ENCODE measurements around the gene ZBTB25. TPM values are rescaled to one million over a fixed set of nuclear protein-coding genes. Genes with fewer than 3 reads are reported as not detected.
A peak's percentile ranks its signal among the peaks of the same experiment; 100 is the strongest.

Gene ZBTB25
- total and polyA plus RNA-seq, 2 experiments from 2014 or later = 3.6 to 12.5 TPM

DNA sequence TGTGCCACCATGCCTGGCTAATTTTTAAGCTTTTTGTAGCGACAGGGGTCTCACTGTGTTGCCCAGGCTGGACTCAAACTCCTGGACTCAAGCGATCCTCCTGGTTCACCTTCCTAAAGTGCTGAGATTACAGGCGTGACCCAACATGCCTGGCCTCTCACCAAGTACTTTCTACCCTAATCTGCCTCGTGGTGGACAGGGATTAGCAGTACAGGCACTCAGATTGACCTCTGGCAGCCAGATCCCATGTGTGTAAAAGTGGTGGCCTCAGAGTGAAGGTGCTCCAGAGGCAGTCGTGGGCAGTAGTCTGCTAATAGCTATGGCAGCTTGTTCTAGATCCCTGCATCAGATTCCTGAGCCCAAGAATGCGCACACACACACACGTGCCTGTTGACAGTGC, 84.6 kb downstream of the ZBTB25 start:
- Histone ChIP-seq H3K79me2 (ENCODE audit: insufficient read depth) (no peaks in the 10 kb centered on the region), H4K20me1 (ENCODE audit: insufficient read depth) (no peaks in the 10 kb centered on the region), H3K9me3 (ENCODE audit: low read depth) (no peaks in the 10 kb centered on the region), H3K27ac (no peak overlapping the region), H3K9me2 (ENCODE audit: insufficient read depth) (no peaks in the 10 kb centered on the region), H3K9ac (no peak overlapping the region), H3K4me2 (ENCODE audit: unreplicated experiment) (no peak overlapping the region), H3F3A (ENCODE audit: insufficient read depth) (peaks cover 2% of the 10 kb centered on the region; the same call in 1 of the 2 replicates), H3K4me1 (ENCODE audit: insufficient read depth) (peaks cover 16% of the 10 kb centered on the region), H3K36me3 (ENCODE audit: low read depth) (peaks cover 20% of the 10 kb centered on the region; the same call in 1 of the 2 replicates), H3K27me3 (replicated peaks; ENCODE audit: insufficient read depth) (no peaks in the 10 kb centered on the region), H3K4me3 (no peak overlapping the region), H2AFZ (no peak overlapping the region)
- no peak for DNase-seq
- in situ Hi-C loops (cut with MboI) = no loop called here
- TF ChIP-seq EZH2phosphoT487 (IDR thresholded peaks at IDR 0.05; ENCODE audit: insufficient read depth, low read depth) (no peak), EZH2 (IDR thresholded peaks at IDR 0.05; ENCODE audit: insufficient read depth, poor library complexity, severe bottlenecking) (no peak)
- 89 to 95% methylated on average over 7 of the region's 7 CpGs for WGBS, 2 experiments (ENCODE audit: low coverage in 1 of 2, low lambda C conversion rate in 2 of 2, missing lambda C conversion rate in 2 of 2)

DNA sequence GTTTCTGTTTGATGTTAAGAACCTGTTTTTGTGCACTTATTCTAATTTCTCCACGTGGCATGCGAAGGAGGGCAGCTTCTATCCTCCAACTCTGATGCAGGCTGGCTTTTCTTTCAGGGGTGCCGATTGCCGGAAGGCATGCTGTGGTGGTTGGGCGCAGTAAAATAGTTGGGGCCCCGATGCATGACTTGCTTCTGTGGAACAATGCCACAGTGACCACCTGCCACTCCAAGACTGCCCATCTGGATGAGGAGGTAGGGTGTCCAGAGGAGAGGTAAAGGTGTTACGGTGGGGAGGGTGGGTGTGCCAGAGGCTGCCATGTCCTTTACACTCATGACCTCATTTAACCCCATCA, 85.9 kb downstream of the ZBTB25 start:
- Histone ChIP-seq H3K27ac (no peak overlapping the region), H3K4me2 (ENCODE audit: unreplicated experiment) (no peak overlapping the region), H3K4me1 (ENCODE audit: insufficient read depth) (peaks cover 15% of the 10 kb centered on the region), H4K20me1 (ENCODE audit: insufficient read depth) (no peaks in the 10 kb centered on the region), H3F3A (ENCODE audit: insufficient read depth) (no peaks in the 10 kb centered on the region; the same call in 1 of the 2 replicates), H3K79me2 (ENCODE audit: insufficient read depth) (no peaks in the 10 kb centered on the region), H3K36me3 (ENCODE audit: low read depth) (peaks cover 20% of the 10 kb centered on the region; the same call in 1 of the 2 replicates), H2AFZ (no peak overlapping the region), H3K27me3 (replicated peaks; ENCODE audit: insufficient read depth) (no peaks in the 10 kb centered on the region), H3K9ac (no peak overlapping the region), H3K4me3 (no peak overlapping the region), H3K9me2 (ENCODE audit: insufficient read depth) (no peaks in the 10 kb centered on the region), H3K9me3 (ENCODE audit: low read depth) (no peaks in the 10 kb centered on the region)
- in situ Hi-C loops (cut with MboI) = no loop called here
- WGBS, 2 experiments (ENCODE audit: low coverage in 1 of 2, low lambda C conversion rate in 2 of 2, missing lambda C conversion rate in 2 of 2) = 93 to 95% methylated on average over 7 of the region's 7 CpGs
- TF ChIP-seq EZH2 (IDR thresholded peaks at IDR 0.05; ENCODE audit: insufficient read depth, poor library complexity, severe bottlenecking) (no peak), EZH2phosphoT487 (IDR thresholded peaks at IDR 0.05; ENCODE audit: insufficient read depth, low read depth) (no peak)
- no peak for DNase-seq

DNA sequence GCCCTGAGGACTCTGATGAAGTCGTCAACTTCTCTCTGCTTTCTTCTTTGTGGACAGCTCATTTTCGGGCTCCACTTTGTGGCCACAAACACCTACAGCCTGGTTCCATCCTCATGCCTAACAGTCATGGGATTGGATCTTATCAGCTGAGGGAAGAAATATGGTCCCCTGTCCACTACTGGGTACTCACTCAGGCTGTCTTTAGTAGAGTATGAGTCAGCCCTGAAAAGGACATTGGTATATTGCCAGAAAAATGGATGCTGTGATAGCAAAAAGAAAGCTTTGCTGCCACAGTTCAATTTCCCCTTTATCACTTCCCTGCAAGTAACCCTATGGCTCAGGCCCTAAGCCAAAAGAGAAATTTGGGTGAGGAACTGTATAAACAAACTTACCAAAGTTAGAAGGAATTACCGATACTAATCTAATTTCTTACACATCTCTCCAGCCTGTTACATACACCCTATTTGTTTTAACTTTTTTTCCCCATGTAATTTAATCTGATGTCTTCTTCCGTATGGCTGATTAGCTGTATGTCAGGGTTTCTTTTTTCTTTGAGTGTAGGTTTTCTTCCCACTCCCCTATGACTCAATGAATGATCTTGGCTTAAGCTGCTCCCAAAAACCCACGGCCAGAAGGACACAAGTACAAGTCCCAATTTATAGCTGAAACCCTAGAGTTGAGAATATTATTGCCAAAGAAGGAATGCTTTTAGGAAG, 86.4 kb downstream of the ZBTB25 start:
- Histone ChIP-seq H3K36me3 (ENCODE audit: low read depth) (peaks cover 18% of the 10 kb centered on the region; the same call in 1 of the 2 replicates), H3K27ac (no peak overlapping the region), H3K9me3 (ENCODE audit: low read depth) (no peaks in the 10 kb centered on the region), H3K4me3 (no peak overlapping the region), H3K4me1 (ENCODE audit: insufficient read depth) (peaks cover 15% of the 10 kb centered on the region), H3K4me2 (ENCODE audit: unreplicated experiment) (no peak overlapping the region), H3K79me2 (ENCODE audit: insufficient read depth) (no peaks in the 10 kb centered on the region), H3F3A (ENCODE audit: insufficient read depth) (no peaks in the 10 kb centered on the region; the same call in 1 of the 2 replicates), H3K27me3 (replicated peaks; ENCODE audit: insufficient read depth) (no peaks in the 10 kb centered on the region), H3K9me2 (ENCODE audit: insufficient read depth) (no peaks in the 10 kb centered on the region), H4K20me1 (ENCODE audit: insufficient read depth) (no peaks in the 10 kb centered on the region), H3K9ac (no peak overlapping the region), H2AFZ (no peak overlapping the region)
- DNase-seq = peak; percentile 28
- WGBS, 2 experiments (ENCODE audit: low coverage in 1 of 2, low lambda C conversion rate in 2 of 2, missing lambda C conversion rate in 2 of 2) = 80 to 87% methylated on average over 5 of the region's 5 CpGs
- no peak for TF ChIP-seq EZH2phosphoT487 (IDR thresholded peaks at IDR 0.05; ENCODE audit: insufficient read depth, low read depth)
- TF ChIP-seq EZH2 (IDR thresholded peaks at IDR 0.05; ENCODE audit: insufficient read depth, poor library complexity, severe bottlenecking) = no peak
- in situ Hi-C loops (cut with MboI) = no loop called here

DNA sequence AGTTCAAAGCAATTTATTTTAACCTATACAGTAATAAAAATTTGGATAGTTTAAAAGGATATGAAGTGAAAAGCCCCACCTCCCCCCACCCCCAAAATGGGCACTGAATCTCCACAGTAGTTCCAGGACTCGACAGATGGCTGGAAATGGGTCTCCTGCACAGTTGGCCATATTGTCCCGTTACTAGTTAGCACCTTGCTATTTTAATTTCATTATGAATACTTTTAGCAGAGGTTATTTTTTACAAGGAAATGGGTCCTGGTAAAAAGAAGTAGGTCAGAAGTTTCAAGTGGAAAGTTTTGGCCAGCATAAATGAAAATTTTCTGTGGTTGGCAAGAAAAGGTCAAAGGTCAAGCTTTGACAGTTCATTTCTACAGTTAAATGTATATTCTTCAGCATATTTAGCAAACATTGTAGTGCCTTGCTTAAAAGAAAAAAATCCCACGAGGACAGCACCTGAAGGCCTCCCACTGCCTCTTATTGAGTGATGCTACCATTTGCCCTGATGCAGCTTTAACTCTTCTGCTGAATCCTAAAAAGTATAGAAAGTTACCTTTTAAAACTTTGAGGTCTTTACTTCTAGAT, 87.2 kb downstream of the ZBTB25 start:
- peaks cover 15% of the 10 kb centered on the region for H3K4me1 ChIP-seq (ENCODE audit: insufficient read depth)
- H3K79me2 ChIP-seq (ENCODE audit: insufficient read depth) = no peaks in the 10 kb centered on the region
- no peaks in the 10 kb centered on the region for H4K20me1 ChIP-seq (ENCODE audit: insufficient read depth)
- H3K9ac ChIP-seq = no peak overlapping the region
- in situ Hi-C loops (cut with MboI) = no loop called here
- no peaks in the 10 kb centered on the region for H3K9me2 ChIP-seq (ENCODE audit: insufficient read depth)
- H3K9me3 ChIP-seq (ENCODE audit: low read depth) = no peaks in the 10 kb centered on the region
- H3K27me3 ChIP-seq (replicated peaks; ENCODE audit: insufficient read depth) = no peaks in the 10 kb centered on the region
- DNase-seq = no peak
- H3K4me2 ChIP-seq (ENCODE audit: unreplicated experiment) = no peak overlapping the region
- no peak overlapping the region for H3K27ac ChIP-seq
- H3F3A ChIP-seq (ENCODE audit: insufficient read depth) = no peaks in the 10 kb centered on the region; the same call in 1 of the 2 replicates
- peaks cover 15% of the 10 kb centered on the region; the same call in 1 of the 2 replicates for H3K36me3 ChIP-seq (ENCODE audit: low read depth)
- no peak overlapping the region for H3K4me3 ChIP-seq
- H2AFZ ChIP-seq = no peak overlapping the region
- TF ChIP-seq EZH2phosphoT487 (IDR thresholded peaks at IDR 0.05; ENCODE audit: insufficient read depth, low read depth) (no peak), EZH2 (IDR thresholded peaks at IDR 0.05; ENCODE audit: insufficient read depth, poor library complexity, severe bottlenecking) (no peak)
- 82 to 84% methylated on average over 3 of the region's 3 CpGs for WGBS, 2 experiments (ENCODE audit: low coverage in 1 of 2, low lambda C conversion rate in 2 of 2, missing lambda C conversion rate in 2 of 2)
